HG03520 (cell line): ENCODE measurements around the gene C5orf63.
"Not testable (repeated sequence)": the region's sequence is repeated elsewhere in the genome, so short reads cannot be mapped to it uniquely, and the experiment has no call there.

ENCODE experiments used
- ATAC-seq: cut with Tn5 transposase; IDR thresholded peaks from one replicate; pipeline ENCODE4 v1.9.1; 2021; ENCODE audit warnings: mild to moderate bottlenecking, moderate library complexity; ENCODE audit not compliant: unreplicated experiment

C5orf63 gene

GRCh38 chr5:127076315-127077129 is 3.2 kb upstream of the C5orf63 start:
- no peak for ATAC-seq

- ATAC-seq, result no peak
Measured at GRCh38 chr5:127074466-127074865, 1.2 kb upstream of the C5orf63 start.

DNA sequence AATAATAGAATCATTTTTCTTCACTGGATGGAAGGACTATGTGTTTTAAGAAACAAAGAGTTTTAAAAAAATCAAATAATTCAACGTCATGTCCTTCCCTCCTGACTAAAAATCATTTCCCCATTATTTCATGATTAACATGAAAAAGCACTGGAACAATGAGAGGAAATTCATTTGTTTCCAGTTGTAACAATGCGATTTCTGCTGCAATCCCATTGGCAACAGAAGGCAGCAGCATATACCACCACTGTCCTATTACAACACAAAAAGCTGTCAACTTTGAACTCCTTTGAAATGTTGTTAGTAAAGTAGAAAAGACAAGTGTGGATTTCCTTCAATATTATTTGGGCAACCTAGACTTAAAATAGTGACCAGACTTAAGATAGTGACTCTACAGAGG is 3.1 kb downstream of the C5orf63 start:
- no peak for ATAC-seq

DNA sequence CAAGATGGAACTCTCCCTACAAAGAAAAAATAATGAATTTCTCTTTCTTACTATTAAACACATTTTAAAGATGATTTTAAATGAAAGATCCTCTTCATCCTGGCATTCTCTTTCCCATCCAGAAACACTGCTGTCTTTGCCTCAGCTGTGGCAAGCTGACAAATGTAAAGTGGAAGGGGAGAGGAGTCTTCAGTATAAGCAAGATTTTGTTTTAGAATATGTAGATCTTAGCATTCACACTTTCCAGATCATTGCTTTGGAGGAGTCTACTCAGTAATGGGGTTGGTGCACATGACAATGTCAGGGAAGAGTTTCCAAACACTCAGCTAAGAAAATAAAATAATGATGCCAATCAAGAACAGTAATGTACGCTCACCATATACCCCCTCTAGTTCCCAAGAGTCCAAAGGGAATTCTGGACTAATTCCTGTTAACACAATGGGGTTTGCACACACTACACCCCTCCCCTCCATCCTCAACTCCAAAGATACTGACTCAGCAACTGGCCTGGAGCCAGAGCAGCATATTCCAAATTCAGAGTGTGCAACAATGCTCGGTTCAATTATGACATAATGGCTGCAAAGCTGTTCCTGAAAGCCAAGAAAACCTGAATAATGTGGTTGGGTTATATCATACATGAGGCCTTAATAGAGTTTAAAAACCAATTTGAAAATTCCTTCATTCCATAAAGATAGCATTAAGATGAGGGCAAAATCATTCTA is 4.6 kb downstream of the C5orf63 start:
- no peak for ATAC-seq

- ATAC-seq, result no peak
Measured at GRCh38 chr5:127066721-127067120, 6.6 kb downstream of the C5orf63 start.

- no peak for ATAC-seq
Measured at GRCh38 chr5:127064253-127064840, 9.0 kb downstream of the C5orf63 start.

GRCh38 chr5:127063257-127063913 is 9.9 kb downstream of the C5orf63 start:
- ATAC-seq, result no peak

- no peak for ATAC-seq
Measured at GRCh38 chr5:127061956-127062355, 11.3 kb downstream of the C5orf63 start.

GRCh38 chr5:127061537-127061936 is 11.8 kb downstream of the C5orf63 start:
- ATAC-seq, result no peak

DNA sequence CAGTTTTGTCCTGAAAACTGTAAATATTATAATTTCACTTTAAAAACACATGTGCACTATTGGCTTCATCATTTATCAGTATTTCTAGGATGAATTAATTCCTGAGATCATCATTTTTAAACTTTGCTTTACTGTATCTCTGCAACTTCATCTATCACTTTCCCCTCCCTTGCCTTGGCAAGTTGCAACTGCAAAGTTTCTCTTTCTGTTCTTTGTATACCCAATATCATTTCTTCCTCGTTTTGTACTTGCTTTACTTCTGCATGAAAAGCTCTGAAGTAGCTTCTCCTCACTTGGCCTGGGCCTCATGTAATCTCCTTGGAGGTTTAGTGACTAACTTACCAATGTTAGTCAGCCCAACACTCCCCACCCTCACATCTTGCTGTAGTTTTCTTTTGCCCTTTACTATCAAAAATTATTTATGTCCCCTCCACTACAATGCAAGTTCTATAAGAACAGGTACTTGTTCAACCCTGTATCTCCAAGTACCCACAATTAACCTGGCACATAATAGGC is 12.8 kb downstream of the C5orf63 start:
- ATAC-seq, result no peak

- no peak for ATAC-seq
Measured at GRCh38 chr5:127056896-127057295, 16.4 kb downstream of the C5orf63 start.

DNA sequence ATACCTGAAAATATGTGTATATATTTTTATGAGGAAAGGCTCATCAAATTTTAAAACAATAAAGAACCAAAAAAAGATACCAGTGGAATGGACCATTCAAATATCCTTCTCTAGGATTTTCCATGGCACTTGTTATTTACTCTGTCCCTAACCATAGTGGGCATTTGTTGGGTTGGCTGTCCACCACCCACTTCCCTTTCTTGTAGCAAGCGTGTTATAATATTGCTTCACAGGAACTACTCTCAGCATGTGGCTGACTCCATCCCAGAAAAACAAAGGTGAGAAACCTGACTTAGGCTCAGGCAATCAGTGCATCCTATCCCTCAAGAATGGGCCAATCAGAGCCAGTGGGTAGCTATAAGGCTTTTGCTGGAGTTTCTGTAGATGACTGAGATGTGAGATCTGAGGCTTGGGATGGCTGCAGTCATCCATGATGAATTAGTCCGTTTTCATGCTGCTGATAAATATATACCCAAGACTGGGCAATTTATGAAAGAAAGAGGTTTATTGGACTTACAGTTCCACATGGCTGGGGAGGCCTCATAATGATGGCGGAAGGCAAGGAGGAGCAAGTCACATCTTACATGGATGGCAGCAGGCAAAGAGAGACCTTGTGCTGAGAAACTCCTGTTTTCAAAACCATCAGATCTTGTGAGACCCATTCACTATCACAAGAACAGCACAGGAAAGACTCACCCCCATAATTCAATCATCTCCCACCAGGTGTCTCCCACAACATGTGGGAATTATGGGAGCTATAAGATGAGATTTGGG is 17.2 kb downstream of the C5orf63 start:
- no peak for ATAC-seq

DNA sequence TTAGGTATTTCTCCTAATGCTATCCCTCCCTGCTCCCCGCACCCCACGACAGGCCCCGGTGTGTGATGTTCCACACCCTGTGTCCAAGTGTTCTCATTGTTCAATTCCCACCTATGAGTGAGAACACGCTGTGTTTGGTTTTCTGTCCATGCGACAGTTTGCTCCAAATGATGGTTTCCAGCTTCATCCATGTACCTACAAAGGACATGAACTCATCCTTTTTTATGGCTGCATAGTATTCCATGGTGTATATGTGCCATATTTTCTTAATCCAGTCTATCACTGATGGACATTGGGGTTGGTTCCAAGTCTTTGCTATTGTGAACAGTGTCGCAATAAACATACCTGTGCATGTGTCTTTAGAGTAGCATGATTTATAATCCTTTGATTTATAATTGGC is 19.8 kb downstream of the C5orf63 start:
- ATAC-seq, result not testable (repeated sequence)

DNA sequence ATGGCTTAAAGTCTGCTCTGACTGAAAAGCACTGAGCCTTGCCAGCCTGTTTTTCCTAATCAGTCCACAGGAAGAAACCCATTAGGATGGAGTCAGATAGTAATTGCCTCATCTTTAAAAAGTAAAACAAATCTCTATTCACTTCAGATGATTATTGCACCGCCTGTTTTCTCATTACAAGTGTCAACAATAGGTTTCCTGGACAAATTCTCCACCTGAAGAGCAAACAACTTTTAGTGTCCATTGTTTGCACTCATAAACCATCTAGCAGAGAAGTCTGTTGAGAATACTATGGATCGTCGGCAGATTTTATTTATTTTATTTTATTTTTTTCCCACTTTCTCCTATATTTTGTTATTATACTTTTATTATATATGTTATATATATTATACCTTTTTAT is 20.3 kb downstream of the C5orf63 start:
- ATAC-seq, result no peak

- no peak for ATAC-seq
Measured at GRCh38 chr5:127051591-127051990, 21.7 kb downstream of the C5orf63 start.

- ATAC-seq, result no peak
Measured at GRCh38 chr5:127046343-127047072, 26.8 kb downstream of the C5orf63 start.

DNA sequence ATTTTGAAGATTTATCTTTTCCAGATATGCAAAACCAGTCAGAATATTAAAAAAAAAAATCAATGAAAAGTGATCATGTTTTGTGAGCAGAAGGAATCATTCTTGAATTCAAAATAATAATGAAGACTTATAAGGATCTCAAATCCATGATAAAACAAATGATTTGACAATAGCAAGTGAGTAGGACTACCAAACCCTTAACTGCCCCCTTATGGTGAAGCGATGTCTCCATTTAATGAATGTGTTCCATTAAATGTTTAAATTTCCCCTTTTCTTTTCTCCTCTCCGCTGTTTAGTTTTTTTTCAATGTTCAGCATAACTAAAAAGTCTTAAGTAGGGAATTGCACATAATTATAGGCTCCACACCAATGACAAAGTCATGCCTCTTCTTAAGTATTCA is 30.7 kb downstream of the C5orf63 start:
- no peak for ATAC-seq

GRCh38 chr5:127041571-127041970 is 31.7 kb downstream of the C5orf63 start:
- no peak for ATAC-seq

- no peak for ATAC-seq
Measured at GRCh38 chr5:127040796-127041520, 32.3 kb downstream of the C5orf63 start.
